HepG2 (cell line): ENCODE results near the gene NUDT7. TPM values are rescaled to one million over a fixed set of nuclear protein-coding genes. Genes with fewer than 3 reads are reported as not detected.

Experiments
- CBFB ChIP-seq: sonication (generic); formaldehyde crosslinking; IDR thresholded peaks from 2 replicates; pipeline ENCODE4 v1.4.0; 2020; ENCODE audit warnings: missing genetic modification reagents
- EEA1 ChIP-seq: sonication (generic); formaldehyde crosslinking; IDR thresholded peaks from 2 replicates; pipeline ENCODE4 v1.5.1; 2020; ENCODE audit warnings: mild to moderate bottlenecking, missing genetic modification reagents, borderline replicate concordance
- GATAD1 ChIP-seq: IDR thresholded peaks from 2 replicates; pipeline ENCODE4 v1.6.1; 2016; ENCODE audit warnings: missing genetic modification reagents, missing compliant biosample characterization
- HNF4G ChIP-seq, 2 experiments: sonication (generic) in 1 of 2; formaldehyde crosslinking in 1 of 2; IDR thresholded peaks; 2 replicates each; pipeline versions ENCODE4 v1.4.0 to v1.6.1; 2011 to 2020; ENCODE audit warnings: borderline replicate concordance in 2 of 2, low read depth in 2 of 2, mild to moderate bottlenecking in 2 of 2, low read length in 1 of 2, missing genetic modification reagents in 1 of 2, moderate library complexity in 1 of 2
- JUN ChIP-seq: sonication (generic); formaldehyde crosslinking; IDR thresholded peaks from 2 replicates; pipeline ENCODE4 v1.4.0; 2020; ENCODE audit warnings: mild to moderate bottlenecking, missing genetic modification reagents
- NBN ChIP-seq: fragments of 450-650 bp; conservative IDR thresholded peaks from 2 replicates; pipeline ENCODE4 v1.6.1; 2017
- NR0B2 ChIP-seq: sonication (generic); formaldehyde crosslinking; IDR thresholded peaks from 2 replicates; pipeline ENCODE4 v1.4.0; 2020; ENCODE audit warnings: mild to moderate bottlenecking, missing genetic modification reagents
- NR2F6 ChIP-seq, 2 experiments: IDR thresholded peaks; 2 replicates each; pipeline ENCODE4 v1.6.1; 2016; ENCODE audit warnings: antibody characterized with exemption in 1 of 2, mild to moderate bottlenecking in 1 of 2
- PCBP2 ChIP-seq: fragments of 200-400 bp; formaldehyde crosslinking; optimal IDR thresholded peaks from 2 replicates; pipeline ENCODE3; 2018; ENCODE audit warnings: low read length, low read depth; ENCODE audit not compliant: poor library complexity, severe bottlenecking
- PRDM10 ChIP-seq: sonication (generic); formaldehyde crosslinking; IDR thresholded peaks from 2 replicates; pipeline ENCODE4 v1.4.0; 2020; ENCODE audit warnings: low read depth, missing genetic modification reagents
- RAD51 ChIP-seq: fragments of 450-650 bp; IDR thresholded peaks from 2 replicates; pipeline ENCODE4 v1.6.1; 2016; ENCODE audit warnings: borderline replicate concordance
- SSRP1 ChIP-seq: IDR thresholded peaks from 2 replicates; pipeline ENCODE4 v1.6.1; 2016; ENCODE audit warnings: control low read depth
- TEAD3 ChIP-seq: optimal IDR thresholded peaks from 2 replicates; pipeline ENCODE3; 2016; ENCODE audit warnings: borderline replicate concordance
- YEATS2 ChIP-seq: sonication (generic); formaldehyde crosslinking; IDR thresholded peaks from 2 replicates; pipeline ENCODE4 v1.4.0; 2020; ENCODE audit warnings: missing genetic modification reagents, borderline replicate concordance
- ZMYM2 ChIP-seq: sonication (generic); formaldehyde crosslinking; IDR thresholded peaks from 2 replicates; pipeline ENCODE4 v1.8.0; 2022; ENCODE audit warnings: mild to moderate bottlenecking, missing genetic modification reagents
- ZNF232 ChIP-seq: sonication (generic); formaldehyde crosslinking; IDR thresholded peaks from 2 replicates; pipeline ENCODE4 v1.4.0; 2020; ENCODE audit warnings: missing genetic modification reagents, borderline replicate concordance
- ZNF318 ChIP-seq: sonication (generic); formaldehyde crosslinking; IDR thresholded peaks from 2 replicates; pipeline ENCODE4 v1.4.0; 2020; ENCODE audit warnings: mild to moderate bottlenecking, missing genetic modification reagents
- ZNF777 ChIP-seq: sonication (generic); formaldehyde crosslinking; IDR thresholded peaks from 2 replicates; pipeline ENCODE4 v1.4.0; 2020; ENCODE audit warnings: missing genetic modification reagents
- polyA plus RNA-seq, 8 experiments: library from polyadenylated mRNA; depleted of rRNA in 3 of 8; stranded (reverse) in 7 of 8; unstranded in 1 of 8; fragments of >200 nt; fragmentation: Illumina TruSeq in 4 of 8; extraction: Trizol in 4 of 8; gene quantifications; 2 replicates each; pipeline versions ENCODE4 v1.2.1 to v1.2.3, GENCODE V29; 2011 to 2016; ENCODE audit warnings: low read depth in 4 of 8, missing spikeins in 1 of 8, mixed read lengths in 1 of 8; ENCODE audit not compliant: insufficient read depth in 1 of 8
- total RNA-seq, 5 experiments: library from RNA; depleted of rRNA; stranded (reverse); fragments of >200 nt; fragmentation: Illumina TruSeq; extraction: Trizol; gene quantifications; 2 replicates each; pipeline ENCODE4 v1.2.3, GENCODE V29; 2016; ENCODE audit warnings: low read depth in 1 of 5

NUDT7 gene
- total and polyA plus RNA-seq, 2 of the 13 experiments (the other 11 are each of a cell fraction or from before 2014, with no cell fraction given), result 14.3 to 23.9 TPM

DNA sequence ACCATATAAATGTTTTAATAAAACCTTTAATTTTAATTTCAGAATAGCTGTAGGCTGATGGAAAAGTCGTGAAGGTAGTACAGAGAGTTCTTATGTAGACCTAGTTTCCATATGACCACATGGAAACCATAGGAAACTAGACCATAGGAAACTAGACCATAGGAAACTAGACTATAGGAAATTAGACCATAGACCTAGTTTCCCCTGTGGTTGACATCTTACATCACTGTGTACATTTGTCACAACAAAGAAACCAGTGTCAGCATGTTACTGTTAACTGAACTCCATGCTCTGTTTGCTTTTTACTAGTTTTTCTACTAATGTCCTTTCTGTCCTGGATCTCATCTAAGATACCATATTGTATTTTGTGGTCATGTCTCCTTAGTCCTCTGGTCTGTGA is 14.6 kb downstream of the NUDT7 start (continued):
- no peak for TF ChIP-seq ZNF318 (CRISPR knock-in tag)
- no peak for TF ChIP-seq SSRP1 (CRISPR knock-in tag)
- no peak for TF ChIP-seq JUN (CRISPR knock-in tag)
- no peak for TF ChIP-seq ZNF777 (CRISPR knock-in tag)
- no peak for TF ChIP-seq PCBP2
- 0 out of 2 replicates have a peak, but pooled peaks have one; percentile 5 for TF ChIP-seq GATAD1
- no peak for TF ChIP-seq NR0B2 (CRISPR knock-in tag)
- TF ChIP-seq HNF4G (IDR thresholded peaks at IDR 0.05; ENCODE audit: borderline replicate concordance, low read depth, low read length), result peak; percentile 30; the same call in 1 of the 2 replicates
- no peak for TF ChIP-seq HNF4G (CRISPR knock-in tag; IDR thresholded peaks at IDR 0.05; ENCODE audit: borderline replicate concordance, low read depth)
- no peak for TF ChIP-seq RAD51
- TF ChIP-seq NBN, result no peak
- TF ChIP-seq PRDM10 (CRISPR knock-in tag), result no peak
- peak; percentile 40; the same call in 1 of the 2 replicates for TF ChIP-seq CBFB (CRISPR knock-in tag)
- peak; percentile 50; the same call in 1 of the 2 replicates for TF ChIP-seq YEATS2 (CRISPR knock-in tag)
- peak; percentile 78 for TF ChIP-seq ZMYM2 (CRISPR knock-in tag)
- TF ChIP-seq EEA1, result no peak
- peak; percentile 64 for TF ChIP-seq NR2F6 (IDR thresholded peaks at IDR 0.05)
- TF ChIP-seq NR2F6 (CRISPR knock-in tag; IDR thresholded peaks at IDR 0.05), result peak; percentile 62
- no peak for TF ChIP-seq TEAD3
- no peak for TF ChIP-seq ZNF232 (CRISPR knock-in tag)
